HG02852 (cell line): ENCODE data around the gene EVI5.

Source experiments
- ATAC-seq: cut with Tn5 transposase; IDR thresholded peaks from one replicate; pipeline ENCODE4 v1.9.1; 2021; ENCODE audit warnings: mild to moderate bottlenecking, moderate library complexity; ENCODE audit not compliant: unreplicated experiment

The EVI5 gene

DNA sequence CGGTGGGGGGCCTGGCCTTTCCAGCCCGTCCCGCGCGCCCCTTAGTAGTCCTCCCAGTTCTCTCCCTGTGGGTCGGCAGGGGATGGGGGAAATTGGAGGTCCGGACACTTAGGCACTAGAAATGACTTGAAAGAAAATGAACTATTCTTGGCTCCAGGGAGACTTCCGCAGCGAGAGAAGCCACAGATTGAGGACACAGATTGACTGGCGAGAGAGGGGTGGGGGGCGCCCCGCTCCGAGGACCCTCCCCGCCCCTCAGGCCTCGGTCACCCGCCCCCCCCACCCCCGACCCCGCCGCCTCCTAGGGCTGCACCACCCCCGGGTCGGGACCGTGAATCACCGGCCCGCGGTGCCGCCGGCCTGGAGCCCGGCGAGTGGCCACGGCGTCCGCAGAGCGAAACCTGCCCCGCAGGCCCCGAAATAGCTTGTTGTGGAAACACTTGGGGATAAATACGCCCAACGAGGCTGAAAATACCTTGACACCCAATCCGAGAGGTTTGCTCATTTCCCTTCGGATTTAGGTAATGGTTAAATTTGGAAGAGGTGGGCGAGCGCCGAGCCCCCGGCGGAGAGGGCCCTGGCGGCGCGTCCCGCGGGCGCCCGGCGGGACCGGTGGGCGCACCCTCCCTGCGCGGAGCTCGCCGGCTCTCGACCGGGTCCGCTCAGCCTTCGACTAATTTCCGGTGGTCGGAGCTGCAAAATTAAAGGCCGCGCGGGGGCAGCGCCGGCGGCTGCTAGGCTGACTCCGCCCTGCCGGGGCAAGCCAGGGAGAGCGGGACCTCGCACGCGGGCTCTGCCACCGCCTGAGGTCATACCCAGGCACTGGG lies 298.4 kb downstream of the EVI5 start, which contains the start of gene GFI1:
Gene GFI1 (minus strand): TSS at position 675 of the 827 bp plus-strand sequence. CDS start 3,438 bp downstream, outside the sequence.
- peak; percentile 11 for ATAC-seq

DNA sequence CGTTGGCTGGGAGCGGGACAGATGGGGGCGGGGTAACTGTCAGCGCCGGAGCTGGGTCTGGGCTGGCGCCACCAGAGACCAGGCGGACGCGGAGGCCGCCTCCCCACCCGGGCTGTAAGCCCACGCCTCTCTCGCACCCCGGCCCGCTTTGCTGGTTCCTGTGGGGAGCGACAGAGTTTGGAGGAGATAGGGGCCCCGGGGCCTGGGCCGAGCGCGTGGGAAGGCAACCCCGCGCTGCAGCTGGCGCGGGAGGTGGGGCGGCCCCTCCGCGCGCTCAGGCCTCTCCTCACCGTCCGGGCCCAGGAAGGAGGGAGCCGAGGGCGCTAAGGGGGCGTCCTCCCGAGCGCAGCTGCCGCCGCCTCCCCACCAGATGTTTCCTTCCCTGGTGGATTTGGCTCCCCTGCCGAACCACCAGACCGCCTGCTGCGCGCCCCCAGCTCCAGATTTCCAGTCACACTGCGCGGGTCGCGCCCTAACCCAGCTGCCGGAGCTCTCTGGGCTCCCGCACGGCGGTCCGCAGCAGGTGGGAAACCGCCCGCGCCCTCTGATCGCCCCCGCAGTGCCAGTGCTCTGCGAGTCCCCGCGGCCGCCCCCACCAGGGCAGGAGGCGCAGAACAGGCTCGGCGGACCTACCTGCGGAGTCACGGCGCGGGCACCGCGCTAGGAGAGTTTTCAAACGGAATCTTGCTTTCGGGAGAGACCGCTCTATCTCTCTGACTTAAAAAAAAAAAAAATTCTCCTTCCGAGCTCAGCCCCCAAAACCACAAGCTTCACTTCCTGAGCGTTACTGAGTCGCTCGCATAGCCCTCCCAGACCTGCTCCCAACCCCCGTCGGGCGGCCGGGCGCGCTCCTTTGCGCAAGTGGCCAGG lies 299.3 kb downstream of the EVI5 start:
- peak; percentile 44 for ATAC-seq

DNA sequence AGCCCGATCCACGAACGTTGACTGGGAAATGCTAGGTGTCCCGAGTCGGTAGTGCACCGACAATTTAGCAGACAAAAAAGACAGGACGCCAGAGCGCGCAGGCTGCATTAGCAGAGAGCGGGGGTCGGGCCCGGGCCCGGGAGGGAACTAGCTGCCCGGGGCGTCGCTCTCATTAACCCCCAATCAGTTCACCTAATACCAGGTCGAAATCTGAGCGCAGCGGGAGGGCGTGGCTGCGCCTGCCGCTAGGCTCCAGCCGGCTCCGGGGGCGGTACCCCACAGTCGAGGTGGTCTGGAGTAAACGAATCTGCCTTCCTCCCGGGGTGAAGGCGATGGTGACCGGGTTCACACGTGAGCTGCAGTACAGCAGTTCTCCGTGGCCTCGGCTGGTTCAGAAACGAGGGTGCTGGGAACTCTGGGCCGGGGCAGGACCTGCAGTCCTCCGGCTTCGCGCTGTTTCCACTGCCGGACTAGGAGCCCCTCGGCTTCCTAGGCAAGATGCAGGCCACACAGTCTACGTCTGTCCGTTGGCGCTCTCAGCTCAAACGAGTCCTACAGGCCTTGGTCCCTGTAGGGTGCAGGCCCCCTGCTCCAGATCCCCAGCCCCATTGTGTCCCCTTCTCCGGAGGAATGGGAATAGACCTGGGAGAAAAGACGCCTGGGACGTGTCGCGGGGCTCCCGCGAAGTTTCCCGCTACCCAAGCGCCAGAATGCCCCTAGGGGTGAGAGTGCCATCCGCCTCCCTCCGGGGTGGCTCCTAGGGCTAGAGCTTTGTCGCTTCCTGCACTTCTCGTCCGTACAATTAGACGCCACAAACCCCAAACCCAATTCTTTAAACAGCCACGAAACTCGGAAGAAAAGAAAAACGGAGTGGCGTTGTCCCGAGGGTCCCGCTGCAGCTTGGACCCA lies 300.2 kb downstream of the EVI5 start:
- ATAC-seq = peak; percentile 14

DNA sequence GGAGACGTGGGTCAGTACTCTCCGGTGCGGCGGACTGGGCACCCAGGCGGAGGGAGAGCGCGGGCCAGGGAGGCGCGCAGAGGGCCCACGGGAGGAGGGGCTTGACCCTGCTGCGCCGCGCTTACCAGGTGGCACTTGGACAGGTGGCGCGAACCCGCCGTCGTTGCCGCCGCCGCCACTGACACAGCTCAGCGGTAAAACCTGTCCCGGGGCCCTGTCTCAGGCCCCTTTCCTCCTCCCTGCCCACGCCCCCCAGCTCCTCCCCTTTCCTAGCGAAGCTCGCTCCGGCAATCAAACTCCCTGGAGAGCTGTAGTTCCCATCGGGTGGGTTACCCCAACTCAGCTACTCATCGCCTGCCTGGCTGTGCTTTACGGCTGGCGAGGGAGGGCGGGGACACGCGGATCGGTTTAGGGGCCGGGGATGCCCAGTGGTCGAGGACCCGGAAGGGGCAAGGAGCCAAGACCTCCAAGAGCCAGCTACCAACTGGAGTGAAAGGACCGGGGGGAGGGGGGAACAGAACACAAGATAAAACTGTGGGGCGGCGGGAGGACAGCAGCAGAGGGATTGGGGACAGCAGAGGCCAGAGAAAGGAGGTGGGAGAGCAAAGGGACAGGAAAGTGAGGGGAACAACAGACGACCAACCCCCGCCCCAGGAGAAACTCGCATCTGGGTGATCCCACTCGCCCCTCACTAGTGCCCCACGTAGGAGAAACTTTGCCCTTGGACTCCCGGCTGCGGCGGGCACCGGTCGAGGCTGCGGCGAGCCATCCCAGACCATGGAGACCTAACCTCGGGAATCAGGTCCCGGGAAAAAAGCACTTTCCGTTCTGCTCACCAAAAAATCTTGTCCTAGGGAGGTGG lies 301.1 kb downstream of the EVI5 start:
- ATAC-seq = no peak

DNA sequence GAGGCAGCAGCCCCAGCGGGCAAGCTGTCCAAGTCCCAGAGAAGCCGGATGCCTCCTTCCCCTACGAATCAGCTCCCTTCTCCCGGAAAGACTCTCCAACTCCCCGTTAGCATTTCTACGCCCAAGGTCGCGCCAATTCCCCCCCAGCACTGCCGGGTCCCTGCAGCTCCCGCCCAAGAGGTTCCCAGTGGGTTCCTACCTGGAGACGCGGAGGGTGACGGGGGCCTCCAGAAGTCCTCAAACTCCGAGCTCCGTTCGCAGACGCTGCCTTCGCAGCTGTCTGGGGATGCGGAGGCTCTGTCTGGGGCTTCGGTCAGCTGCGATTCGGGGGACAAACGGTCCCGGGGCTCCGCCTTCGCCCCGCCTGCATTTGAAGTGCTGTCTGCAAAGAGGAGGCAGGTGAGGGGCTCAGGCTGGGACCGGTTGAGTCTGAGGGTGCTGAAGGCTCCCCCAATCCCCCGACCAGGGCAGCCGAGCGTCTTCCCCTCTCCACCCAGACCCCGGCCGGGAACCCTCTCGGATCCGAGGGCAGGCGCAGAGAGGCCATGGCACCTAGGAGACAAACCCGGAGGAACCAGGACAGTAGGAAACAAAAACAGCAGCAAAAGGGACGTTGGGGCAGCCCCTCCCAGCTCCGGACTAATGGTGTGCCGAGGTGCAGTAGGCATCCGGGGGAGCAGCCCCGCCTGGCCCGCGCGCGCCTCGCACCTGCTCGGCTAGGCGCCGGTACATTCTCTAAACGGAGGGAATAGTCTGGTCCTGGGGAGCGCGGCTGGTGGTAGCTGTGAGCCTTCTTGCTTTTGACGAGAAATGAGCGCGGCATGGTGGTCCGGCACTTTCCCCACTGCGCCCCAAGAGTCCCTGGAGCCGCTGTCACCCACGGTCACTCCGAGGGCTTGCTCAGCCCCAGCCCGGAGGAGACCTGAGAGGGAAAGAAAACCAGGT lies 302.0 kb downstream of the EVI5 start:
- no peak for ATAC-seq

DNA sequence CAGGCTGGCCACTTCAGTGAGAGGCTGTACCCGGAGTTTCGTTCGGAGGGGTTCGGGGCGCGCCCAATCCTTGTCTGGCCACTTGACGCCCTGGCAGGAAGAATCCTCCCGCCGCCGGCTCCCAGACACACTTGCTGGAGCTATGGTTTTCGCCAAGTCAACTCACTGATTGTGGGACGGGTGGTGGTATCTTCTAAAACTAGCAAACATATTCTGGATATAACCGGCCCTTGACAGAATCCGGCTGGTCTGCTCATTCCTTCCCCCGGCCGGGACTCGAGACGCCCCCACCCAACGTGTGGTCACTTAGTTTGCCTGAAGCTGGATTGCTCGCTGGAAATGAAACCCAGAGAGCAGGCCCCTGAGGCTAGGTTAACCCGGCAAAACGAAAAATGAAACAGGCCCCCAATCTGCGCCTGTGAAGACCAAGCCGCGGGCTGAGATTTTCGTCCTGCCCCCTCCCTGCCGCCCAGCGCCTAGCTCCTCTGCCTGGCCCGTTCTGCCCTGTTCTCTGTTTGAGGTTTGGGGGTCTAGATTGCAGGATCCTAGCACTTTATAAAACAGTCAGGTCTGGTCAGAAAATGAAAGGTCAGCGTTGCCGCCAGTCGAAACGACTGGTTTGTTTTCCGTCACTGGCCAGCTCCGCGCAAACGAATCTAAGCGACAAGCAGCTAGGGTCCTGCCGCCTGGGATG lies 302.8 kb downstream of the EVI5 start:
- ATAC-seq = no peak

DNA sequence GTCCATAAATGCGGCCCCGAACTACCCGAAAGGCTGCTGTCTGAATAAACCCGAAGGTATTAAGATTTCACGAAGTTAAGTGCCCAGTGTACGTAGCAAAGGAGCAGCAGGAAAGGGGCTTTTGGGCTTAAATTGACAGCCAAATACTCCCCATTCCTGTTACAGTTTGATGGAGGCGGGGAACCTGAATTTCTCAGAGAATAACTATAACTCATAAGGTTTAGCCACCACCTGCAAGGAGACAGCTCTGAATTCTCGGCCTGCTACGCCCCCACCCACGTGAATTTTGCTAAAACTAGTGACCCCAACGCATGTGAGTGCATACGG lies 303.3 kb downstream of the EVI5 start:
- ATAC-seq = no peak

DNA sequence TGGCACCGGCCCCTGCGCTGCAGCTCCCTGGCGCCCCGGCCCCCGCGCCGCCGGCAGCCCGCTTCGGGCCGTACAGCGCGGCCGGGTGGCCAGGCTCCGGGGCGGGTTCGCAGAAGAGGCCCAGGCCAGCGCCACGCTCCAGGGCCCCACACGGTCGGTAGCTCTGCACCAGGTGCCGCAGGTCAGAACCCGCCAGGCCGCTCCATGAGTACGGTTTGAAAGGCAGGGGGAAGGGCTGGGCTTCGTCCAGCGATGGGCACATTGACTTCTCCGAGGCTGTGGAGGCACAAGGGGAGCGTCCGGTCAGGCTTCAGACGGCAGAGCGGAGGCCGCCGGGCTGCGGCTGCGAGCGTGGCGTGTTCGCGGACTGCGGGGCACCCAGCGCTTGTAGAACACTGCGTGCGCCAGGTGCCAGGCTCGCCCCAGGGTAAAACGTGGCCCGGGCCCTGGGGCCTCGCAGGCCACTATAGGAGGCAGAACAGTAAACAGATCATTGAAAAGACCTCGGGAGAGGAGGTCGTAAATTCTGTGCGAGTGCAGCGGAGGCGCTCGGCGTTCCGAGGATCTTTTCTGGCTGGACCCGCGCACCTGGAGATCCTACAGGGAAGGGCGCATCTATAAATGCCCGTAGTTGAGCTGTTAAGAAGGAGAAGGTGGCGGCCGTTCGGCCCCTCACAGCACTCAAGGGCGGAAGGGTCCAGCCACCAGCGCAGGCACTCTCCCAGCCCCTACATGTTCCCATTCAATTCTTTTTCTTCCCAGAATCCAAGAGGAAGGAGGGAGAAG lies 303.9 kb downstream of the EVI5 start:
- ATAC-seq = no peak

DNA sequence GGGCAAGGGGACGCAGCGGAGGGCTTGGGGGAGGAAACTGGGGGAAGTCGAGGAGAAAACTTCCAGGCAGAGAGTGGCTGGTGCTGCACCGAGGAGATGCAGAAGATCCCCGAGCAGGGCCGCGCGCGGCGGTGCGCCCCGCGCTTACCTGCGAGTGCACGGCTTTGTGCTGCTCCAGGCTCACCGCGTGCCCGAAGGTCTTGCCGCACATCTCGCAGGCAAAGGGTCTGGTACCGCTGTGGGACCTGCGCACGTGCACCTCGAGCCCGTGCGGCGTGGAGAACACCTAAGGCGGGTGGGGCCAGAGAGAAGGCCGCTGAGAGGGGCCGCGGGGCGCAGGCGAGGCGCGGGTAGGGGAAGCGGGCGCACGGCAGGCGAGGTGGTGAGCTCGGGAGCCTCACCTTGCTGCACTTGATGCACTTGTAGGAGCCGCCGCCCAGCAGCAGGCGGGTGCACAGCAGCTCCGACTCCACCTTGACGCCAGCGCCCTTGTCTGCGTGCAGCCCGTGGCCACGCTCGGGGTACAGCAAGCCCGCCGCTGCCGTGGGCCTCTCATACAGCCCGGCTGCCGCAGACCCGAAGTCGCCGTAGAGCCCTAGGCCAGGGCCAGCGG lies 304.6 kb downstream of the EVI5 start:
- ATAC-seq = no peak

DNA sequence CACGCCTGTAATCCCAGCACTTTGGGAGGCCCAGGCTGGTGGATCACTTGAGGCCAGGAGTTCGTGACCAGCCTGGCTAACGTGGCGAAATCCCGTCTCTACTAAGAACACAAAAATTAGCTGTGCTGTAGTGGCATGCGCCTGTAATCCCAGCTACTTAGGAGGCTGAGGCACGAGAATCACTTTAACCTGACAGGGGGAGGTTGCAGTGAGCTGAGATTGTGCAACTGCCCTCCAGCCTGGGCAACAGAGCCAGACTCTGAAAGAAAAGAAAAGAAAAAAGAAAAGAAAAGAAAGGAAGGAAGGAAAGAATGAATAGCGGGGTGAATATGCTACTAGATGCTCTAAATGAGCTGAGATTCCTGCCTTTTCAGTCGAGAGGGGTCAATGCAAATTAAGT lies 305.3 kb downstream of the EVI5 start:
- no peak for ATAC-seq

DNA sequence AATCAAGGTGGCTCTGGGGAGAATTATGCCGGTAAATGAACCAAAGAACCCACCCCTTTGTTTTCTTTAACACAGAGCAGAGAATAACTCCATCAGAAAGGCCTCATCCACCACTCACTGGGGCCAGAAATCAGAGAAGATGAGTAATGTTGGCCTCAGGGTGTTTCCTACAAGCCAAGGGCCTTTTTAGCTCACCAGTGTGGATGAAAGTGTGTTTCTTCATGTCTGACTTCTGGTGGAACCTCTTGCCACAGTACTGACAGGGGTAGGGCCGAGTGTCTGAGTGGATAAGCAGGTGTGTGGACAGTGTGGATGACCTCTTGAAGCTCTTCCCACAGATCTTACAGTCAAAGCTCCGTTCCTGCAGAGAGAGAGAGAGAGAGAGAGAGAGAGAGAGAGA lies 306.5 kb downstream of the EVI5 start:
- ATAC-seq = no peak

DNA sequence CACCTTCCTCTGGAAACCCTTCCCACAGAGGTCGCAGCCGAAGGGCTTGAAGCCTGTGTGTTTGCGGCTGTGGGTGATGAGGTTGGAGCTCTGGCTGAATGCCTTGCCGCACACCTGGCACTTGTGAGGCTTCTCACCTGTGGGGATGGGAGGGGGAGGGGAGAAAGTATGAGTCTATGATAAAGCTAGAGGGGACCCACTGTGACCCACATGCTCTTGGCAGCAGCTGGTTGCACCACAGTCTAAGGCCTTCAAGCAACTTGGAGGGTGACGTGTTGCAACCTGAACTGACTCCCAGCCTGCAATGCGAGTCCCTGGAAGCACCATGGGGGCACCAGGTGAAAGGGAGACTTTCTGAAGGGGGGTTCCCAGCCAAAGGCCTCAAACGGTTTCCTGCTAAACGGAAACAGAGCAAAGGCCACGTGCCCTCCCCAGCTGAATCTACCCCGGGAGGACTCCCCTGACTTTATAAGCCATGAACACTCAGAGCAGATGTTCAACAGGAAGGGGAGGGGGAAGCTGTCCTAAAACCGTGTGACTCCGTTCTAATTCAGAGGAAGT lies 308.8 kb downstream of the EVI5 start:
- no peak for ATAC-seq

DNA sequence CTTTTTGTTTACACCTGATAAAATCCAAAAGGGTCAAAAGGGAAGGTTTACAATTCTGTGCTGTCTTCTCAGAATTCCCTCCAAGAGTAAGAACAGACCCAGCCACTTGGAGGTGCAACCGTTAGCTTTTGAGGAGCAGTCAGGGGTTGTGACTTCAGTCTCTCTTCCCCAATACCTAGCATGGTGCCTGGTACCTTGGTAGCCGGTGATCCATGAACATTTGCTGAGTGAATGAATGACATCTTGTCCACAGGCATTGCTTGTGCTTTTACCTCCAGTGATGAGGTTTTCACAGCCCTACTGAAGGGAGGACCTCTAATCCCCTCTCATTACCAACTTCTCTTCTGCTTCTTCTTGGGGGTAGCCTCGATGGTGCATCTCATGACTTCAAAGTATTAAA lies 309.9 kb downstream of the EVI5 start:
- ATAC-seq = no peak

DNA sequence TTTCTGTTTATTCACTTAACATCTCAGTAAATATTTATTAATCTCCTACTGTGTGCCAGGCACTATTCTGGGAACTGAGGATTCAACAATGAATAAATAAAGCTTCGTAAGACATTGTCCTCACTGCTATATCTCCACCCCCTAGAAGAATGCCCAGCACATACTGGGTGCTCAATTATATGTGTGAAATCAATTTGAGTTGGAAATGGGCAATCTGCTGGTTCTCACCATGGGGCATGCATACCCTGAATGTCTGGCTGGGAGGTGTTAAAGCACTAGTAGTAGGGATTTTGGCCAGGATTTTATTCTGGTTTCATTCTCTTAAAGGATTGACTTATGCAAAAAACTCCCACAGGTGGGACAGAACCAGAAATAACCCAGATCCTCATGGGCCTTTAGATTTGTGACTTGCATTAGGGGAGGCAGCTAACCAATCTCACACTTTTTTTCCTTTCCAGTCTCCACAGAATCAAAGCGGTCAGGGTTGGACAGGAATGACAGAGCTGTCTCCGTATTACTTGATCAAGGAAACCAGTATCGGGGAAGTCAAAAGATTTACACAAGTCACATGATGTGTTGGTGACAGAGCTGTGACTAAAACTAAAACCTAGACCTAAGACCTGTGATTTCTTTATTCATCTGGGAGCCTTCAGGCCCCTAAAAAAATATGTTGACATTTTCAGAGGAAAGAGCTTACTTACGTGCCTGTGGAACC lies 311.0 kb downstream of the EVI5 start:
- peak; percentile 74 for ATAC-seq

DNA sequence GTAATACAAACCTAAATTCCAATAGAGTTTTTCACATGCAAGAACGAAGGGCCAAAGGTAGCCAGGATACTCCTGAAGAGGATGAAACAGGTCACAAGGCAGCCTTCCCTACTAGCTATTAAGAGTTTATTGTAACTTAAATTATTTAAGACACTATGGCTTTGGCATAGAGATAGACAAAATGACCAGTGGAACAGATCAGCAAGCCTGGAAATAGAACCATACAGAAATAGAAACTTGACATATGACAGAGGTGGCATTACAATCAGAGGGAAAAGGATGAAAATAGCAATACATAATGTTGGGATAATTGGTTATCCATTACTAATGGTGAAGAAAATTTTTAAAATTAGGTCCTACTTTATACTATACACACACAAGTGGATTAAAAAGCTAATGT lies 314.7 kb downstream of the EVI5 start:
- ATAC-seq = no peak

DNA sequence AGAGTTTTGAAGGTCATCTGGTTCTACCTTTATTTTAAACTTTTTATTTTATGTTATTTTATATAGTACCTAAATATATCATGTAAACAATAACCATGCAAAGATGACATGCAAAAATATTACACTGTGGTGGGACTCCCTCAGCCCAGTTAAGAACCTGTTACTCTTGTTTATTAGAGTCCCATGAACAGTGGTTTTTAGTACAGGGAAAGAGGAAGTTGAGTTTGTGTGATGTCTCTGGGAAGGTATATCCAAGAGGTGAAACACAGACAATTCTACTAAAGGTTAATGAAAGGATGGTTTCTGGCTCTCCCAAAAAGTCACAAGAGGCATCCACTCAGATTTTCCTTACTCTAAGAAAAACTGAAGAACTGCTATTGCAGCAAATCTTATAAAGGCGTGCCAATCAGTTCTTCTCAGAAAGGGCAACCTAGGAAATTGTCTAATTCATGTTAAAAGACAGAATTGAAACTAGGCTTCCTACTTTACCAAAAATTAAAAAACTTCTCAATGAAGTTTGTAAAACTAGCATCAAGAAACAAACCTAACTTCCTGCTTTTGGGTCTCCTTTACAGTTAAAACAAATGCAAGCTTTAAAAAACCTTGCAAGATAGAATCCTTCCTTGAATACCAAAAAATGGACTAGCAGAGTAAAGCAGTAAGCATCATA lies 318.1 kb downstream of the EVI5 start:
- ATAC-seq = no peak
